Mesendoderm (in vitro differentiated cells): Measurements from ENCODE around the gene C19orf73.
A peak's percentile ranks its signal among the peaks of the same experiment; 100 is the strongest.
"Not testable (repeated sequence)": the region's sequence is repeated elsewhere in the genome, so short reads cannot be mapped to it uniquely, and the experiment has no call there.

ENCODE experiments used
- DNase-seq: peaks from one replicate; pipeline ENCODE4 v3.0.0; 2013
- H2AK5ac ChIP-seq: 2 replicates; pipeline ENCODE4 v1.6.1; 2013; ENCODE audit warnings: low read length, inconsistent platforms
- H2BK120ac ChIP-seq: 2 replicates; pipeline ENCODE4 v1.6.1; 2013; ENCODE audit warnings: low read depth, mild to moderate bottlenecking, low read length, moderate library complexity, mixed read lengths
- H2BK15ac ChIP-seq: replicated peaks from 2 replicates; pipeline ENCODE4 v1.6.1; 2013; ENCODE audit warnings: low read depth, mild to moderate bottlenecking, moderate library complexity
- H2BK5ac ChIP-seq: 2 replicates; pipeline ENCODE4 v1.6.1; 2013; ENCODE audit warnings: low read length, inconsistent platforms
- H3K18ac ChIP-seq: 2 replicates; pipeline ENCODE4 v1.6.1; 2013; ENCODE audit warnings: mild to moderate bottlenecking, low read length, mixed read lengths
- H3K23ac ChIP-seq: one replicate; pipeline ENCODE4 v1.6.1; 2013; ENCODE audit warnings: low read length
- H3K27ac ChIP-seq: 2 replicates; pipeline ENCODE4 v1.5.1; 2013; ENCODE audit warnings: low read depth, mild to moderate bottlenecking, inconsistent platforms, low read length, moderate library complexity
- H3K27me3 ChIP-seq: 2 replicates; pipeline ENCODE4 v1.6.1; 2013; ENCODE audit warnings: low read length, control low read depth, mild to moderate bottlenecking, inconsistent platforms; ENCODE audit not compliant: insufficient read depth, poor library complexity
- H3K36me3 ChIP-seq: 2 replicates; pipeline ENCODE4 v1.6.1; 2013; ENCODE audit warnings: low read length, inconsistent platforms; ENCODE audit not compliant: control insufficient read depth, insufficient read depth
- H3K4ac ChIP-seq: one replicate; pipeline ENCODE4 v1.6.1; 2013; ENCODE audit warnings: low read depth, mild to moderate bottlenecking, low read length, moderate library complexity
- H3K4me1 ChIP-seq: 2 replicates; pipeline ENCODE4 v1.6.1; 2013; ENCODE audit warnings: low read depth, low read length, inconsistent platforms; ENCODE audit not compliant: control insufficient read depth
- H3K4me2 ChIP-seq: 2 replicates; pipeline ENCODE4 v1.6.1; 2013; ENCODE audit warnings: low read length
- H3K4me3 ChIP-seq: 2 replicates; pipeline ENCODE4 v1.5.1; 2013; ENCODE audit warnings: mild to moderate bottlenecking, low read length
- H3K56ac ChIP-seq: one replicate; pipeline ENCODE4 v1.6.1; 2013; ENCODE audit warnings: low read length
- H3K79me1 ChIP-seq: 2 replicates; pipeline ENCODE4 v1.6.1; 2013; ENCODE audit warnings: low read length, inconsistent platforms
- H3K79me2 ChIP-seq: 2 replicates; pipeline ENCODE4 v1.6.1; 2013; ENCODE audit warnings: mild to moderate bottlenecking, low read length; ENCODE audit not compliant: control insufficient read depth, insufficient read depth
- H3K9ac ChIP-seq: 2 replicates; pipeline ENCODE4 v1.6.1; 2013; ENCODE audit warnings: low read length, inconsistent platforms
- H4K5ac ChIP-seq: one replicate; pipeline ENCODE4 v1.6.1; 2013; ENCODE audit warnings: low read length
- H4K8ac ChIP-seq: one replicate; pipeline ENCODE4 v1.6.1; 2013; ENCODE audit warnings: low read depth, mild to moderate bottlenecking, control low read depth, low read length, moderate library complexity
- whole genome bisulfite sequencing: extraction: QIAGEN DNeasy Blood & Tissue Kit; methylation state at CpG from one replicate; pipeline ENCODE4 v1.1.7; 2013; ENCODE audit warnings: low lambda C conversion rate, missing lambda C conversion rate; ENCODE audit not compliant: insufficient coverage; ENCODE audit errors: extremely low coverage; 5-methylcytosine and 5-hydroxymethylcytosine counted together

The C19orf73 gene

GRCh38 chr19:49074869-49075268 lies 44.1 kb downstream of the C19orf73 start:
- not testable (repeated sequence) for H3K4ac ChIP-seq, H3K4me1 ChIP-seq, H3K9ac ChIP-seq, H3K79me2 ChIP-seq, H3K4me2 ChIP-seq, H2BK120ac ChIP-seq, H3K36me3 ChIP-seq, H4K8ac ChIP-seq, H2BK15ac ChIP-seq, H3K4me3 ChIP-seq, H3K56ac ChIP-seq, H2AK5ac ChIP-seq, H2BK5ac ChIP-seq, H3K27me3 ChIP-seq, H4K5ac ChIP-seq, H3K79me1 ChIP-seq, H3K23ac ChIP-seq, H3K27ac ChIP-seq, H3K18ac ChIP-seq
- no CpG with 5 or more reads among the region's 9 CpGs for WGBS
- peak; percentile 42 for DNase-seq

DNA sequence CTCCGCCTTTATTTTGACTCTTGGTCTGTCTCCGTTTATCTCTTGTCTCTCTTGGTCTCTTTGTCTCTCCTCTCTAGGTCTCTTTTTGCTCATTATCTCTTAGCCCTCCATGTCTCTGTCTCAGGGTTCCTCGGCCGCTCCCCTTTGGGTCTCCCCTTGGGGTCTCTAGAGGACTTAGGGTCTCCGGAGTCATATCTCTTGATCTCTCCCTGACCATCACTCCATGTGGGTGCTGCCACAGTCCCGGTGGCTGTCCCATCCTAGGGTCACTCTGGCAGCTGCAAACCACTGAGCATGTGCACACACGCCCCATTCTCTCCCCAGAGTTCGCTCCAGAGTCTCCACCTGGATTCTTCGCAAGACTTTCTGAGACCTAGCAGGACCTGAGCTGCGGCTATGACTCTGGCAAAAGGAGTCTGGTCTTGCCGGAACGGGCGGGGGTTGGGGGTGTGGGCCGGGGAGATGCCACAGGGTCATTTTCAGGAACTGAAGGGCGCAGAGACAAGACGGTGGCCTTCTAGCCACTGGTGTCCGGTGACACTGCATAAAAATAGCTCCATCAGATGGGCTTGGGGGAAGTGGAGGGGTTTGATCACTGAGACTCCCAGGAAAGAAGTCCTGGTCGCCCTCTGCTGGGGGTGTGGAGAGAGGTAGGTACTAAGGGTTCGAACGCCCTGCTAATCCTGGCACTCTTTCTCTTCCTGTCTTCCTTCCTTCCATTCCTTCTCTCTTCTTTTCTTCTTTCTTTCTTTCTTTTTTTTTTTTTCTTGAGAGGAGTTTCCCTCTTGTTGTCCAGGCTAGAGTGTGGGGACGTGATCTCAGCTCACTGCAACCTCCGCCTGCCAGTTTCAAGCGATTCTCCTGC lies 45.2 kb downstream of the C19orf73 start:
- no peak overlapping the region for H3K4me2 ChIP-seq
- H3K27ac ChIP-seq = no peak overlapping the region
- H4K5ac ChIP-seq = no peak overlapping the region
- no peak overlapping the region for H2BK5ac ChIP-seq
- no peak overlapping the region for H3K9ac ChIP-seq
- no peaks in the 10 kb centered on the region for H3K4me1 ChIP-seq
- H3K56ac ChIP-seq = no peak overlapping the region
- no peak overlapping the region for H2BK120ac ChIP-seq
- no peak overlapping the region for H2BK15ac ChIP-seq
- H3K27me3 ChIP-seq = peaks cover 11% of the 10 kb centered on the region
- peak; percentile 66 for DNase-seq
- no peak overlapping the region for H3K4me3 ChIP-seq
- H3K23ac ChIP-seq = no peak overlapping the region
- no peak overlapping the region for H3K18ac ChIP-seq
- no peaks in the 10 kb centered on the region for H3K79me2 ChIP-seq
- H3K4ac ChIP-seq = no peak overlapping the region
- H3K79me1 ChIP-seq = no peaks in the 10 kb centered on the region
- no peak overlapping the region for H2AK5ac ChIP-seq
- H3K36me3 ChIP-seq = no peaks in the 10 kb centered on the region
- H4K8ac ChIP-seq = no peak overlapping the region
- WGBS = no CpG with 5 or more reads among the region's 23 CpGs

DNA sequence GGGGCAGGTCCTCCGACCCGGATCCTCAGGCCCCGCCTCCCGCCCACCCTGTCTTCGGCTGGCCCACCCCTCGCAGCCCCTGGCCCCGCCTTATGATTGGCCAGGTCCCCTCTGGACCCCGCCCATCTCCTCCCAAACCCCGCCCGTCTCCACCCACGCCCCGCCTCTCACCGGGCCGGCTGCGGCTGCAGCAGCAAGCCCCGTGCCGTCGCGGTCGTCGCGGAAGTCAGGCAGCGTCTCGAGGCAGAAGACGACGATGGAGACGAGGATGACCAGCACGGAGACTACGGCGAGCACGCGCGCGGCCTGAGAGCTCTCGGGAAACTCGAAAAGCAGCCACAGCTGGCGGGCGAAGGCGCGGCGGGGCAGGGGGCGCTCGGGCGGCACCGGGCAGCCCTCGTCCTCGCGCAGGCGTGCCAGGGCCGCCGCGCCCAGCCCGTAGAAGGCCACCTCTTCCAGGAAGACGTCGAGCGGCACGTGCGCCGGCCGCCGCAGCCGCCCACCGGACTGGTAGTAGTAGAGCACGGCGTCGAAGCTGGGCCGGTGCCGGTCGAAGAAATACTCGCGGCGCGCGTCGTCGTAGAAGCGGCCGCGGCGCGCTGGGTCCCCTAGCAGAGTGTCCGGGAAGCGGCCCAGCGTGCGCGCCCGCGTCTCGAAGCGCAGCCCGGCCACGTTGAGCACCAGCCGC lies 46.9 kb downstream of the C19orf73 start:
- DNase-seq = peak; percentile 64
- no peak overlapping the region for H2BK5ac ChIP-seq
- H4K5ac ChIP-seq = no peak overlapping the region
- H3K27ac ChIP-seq = no peak overlapping the region
- H3K4ac ChIP-seq = no peak overlapping the region
- no peak overlapping the region for H2BK15ac ChIP-seq
- H3K9ac ChIP-seq = no peak overlapping the region
- no peak overlapping the region for H3K23ac ChIP-seq
- H3K4me1 ChIP-seq = no peaks in the 10 kb centered on the region
- H3K4me2 ChIP-seq = no peak overlapping the region
- no peak overlapping the region for H2BK120ac ChIP-seq
- H3K18ac ChIP-seq = no peak overlapping the region
- peaks cover 11% of the 10 kb centered on the region for H3K27me3 ChIP-seq
- no peaks in the 10 kb centered on the region for H3K79me1 ChIP-seq
- H4K8ac ChIP-seq = no peak overlapping the region
- H3K4me3 ChIP-seq = no peak overlapping the region
- H3K56ac ChIP-seq = peak overlapping the region; percentile 50
- H3K79me2 ChIP-seq = no peaks in the 10 kb centered on the region
- no peaks in the 10 kb centered on the region for H3K36me3 ChIP-seq
- H2AK5ac ChIP-seq = no peak overlapping the region
- WGBS = no CpG with 5 or more reads among the region's 93 CpGs

GRCh38 chr19:49070416-49070815 lies 48.5 kb downstream of the C19orf73 start:
- no peak overlapping the region for H3K23ac ChIP-seq

DNA sequence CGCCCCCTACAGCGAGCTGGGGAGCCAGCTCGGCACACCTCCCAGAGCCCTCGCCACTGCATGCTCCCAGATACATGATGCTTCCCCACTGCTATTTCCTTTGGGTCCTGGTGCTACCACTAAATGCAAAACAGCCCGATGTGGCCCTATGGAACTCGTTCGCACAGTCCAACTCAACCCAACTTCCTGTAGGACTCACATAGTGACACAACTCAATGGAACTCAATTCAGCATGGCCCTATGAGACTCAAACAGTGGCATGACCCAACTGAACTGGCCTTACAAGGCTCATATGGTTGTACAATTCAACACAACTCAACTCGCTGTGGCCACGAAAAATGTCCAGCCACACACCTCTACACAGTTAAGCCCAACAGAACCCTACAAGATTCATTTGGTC lies 49.9 kb downstream of the C19orf73 start:
- Histone ChIP-seq H3K18ac (no peak overlapping the region), H3K79me1 (no peaks in the 10 kb centered on the region), H3K27me3 (peaks cover 11% of the 10 kb centered on the region), H2BK120ac (no peak overlapping the region), H3K23ac (no peak overlapping the region), H2BK5ac (no peak overlapping the region), H4K8ac (no peak overlapping the region), H2AK5ac (no peak overlapping the region), H3K4ac (no peak overlapping the region), H2BK15ac (no peak overlapping the region), H3K79me2 (no peaks in the 10 kb centered on the region), H4K5ac (no peak overlapping the region), H3K4me2 (no peak overlapping the region), H3K56ac (no peak overlapping the region), H3K4me1 (peaks cover 6% of the 10 kb centered on the region), H3K36me3 (no peaks in the 10 kb centered on the region), H3K9ac (no peak overlapping the region), H3K4me3 (no peak overlapping the region), H3K27ac (no peak overlapping the region)
- no peak for DNase-seq
- no CpG with 5 or more reads among the region's 9 CpGs for WGBS

More at GRCh38 chr19:49070416-49070815, 48.5 kb downstream of the C19orf73 start:
- Histone ChIP-seq H3K56ac (no peak overlapping the region), H3K27ac (no peak overlapping the region), H3K79me2 (no peaks in the 10 kb centered on the region), H3K4me2 (no peak overlapping the region), H3K18ac (no peak overlapping the region), H2BK120ac (no peak overlapping the region), H3K4me1 (peaks cover 2% of the 10 kb centered on the region), H2BK5ac (no peak overlapping the region), H3K9ac (no peak overlapping the region), H4K5ac (no peak overlapping the region), H3K4ac (no peak overlapping the region), H3K79me1 (no peaks in the 10 kb centered on the region), H2AK5ac (no peak overlapping the region), H3K4me3 (no peak overlapping the region), H4K8ac (no peak overlapping the region), H3K36me3 (no peaks in the 10 kb centered on the region), H3K27me3 (peaks cover 11% of the 10 kb centered on the region), H2BK15ac (no peak overlapping the region)
- DNase-seq = no peak
- WGBS = no CpG with 5 or more reads among the region's 21 CpGs
